AG10803 (cell line): ENCODE data around the gene SPRTN.

Experiments
- DNase-seq: peaks from one replicate; pipeline ENCODE4 v3.0.0; 2010; ENCODE audit warnings: low read depth
- H3K4me3 ChIP-seq: 2 replicates; pipeline ENCODE4 v1.5.1; 2011; ENCODE audit warnings: mild to moderate bottlenecking, low read length, control low read depth
- CTCF ChIP-seq: conservative IDR thresholded peaks from 2 replicates; pipeline ENCODE4 v1.5.1; 2011; ENCODE audit warnings: mild to moderate bottlenecking, low read length, control low read depth, inconsistent platforms

Gene SPRTN

GRCh38 chr1:231324660-231325059 lies 13.4 kb upstream of the SPRTN start:
- no peak for DNase-seq
- TF ChIP-seq CTCF = no peak

GRCh38 chr1:231326248-231326647 lies 11.8 kb upstream of the SPRTN start:
- no peak overlapping the region for H3K4me3 ChIP-seq
- no peak for TF ChIP-seq CTCF
- no peak for DNase-seq

More at GRCh38 chr1:231324660-231325059, 13.4 kb upstream of the SPRTN start:
- no peak overlapping the region for H3K4me3 ChIP-seq

- no peak for DNase-seq
- no peak overlapping the region for H3K4me3 ChIP-seq
- TF ChIP-seq CTCF = no peak
Observed at GRCh38 chr1:231327617-231328016, 10.5 kb upstream of the SPRTN start.

- H3K4me3 ChIP-seq = no peak overlapping the region
- DNase-seq = no peak
- no peak for TF ChIP-seq CTCF
Observed at GRCh38 chr1:231329483-231329882, 8.6 kb upstream of the SPRTN start.

GRCh38 chr1:231332761-231333160 lies 5.3 kb upstream of the SPRTN start:
- TF ChIP-seq CTCF = no peak
- H3K4me3 ChIP-seq = no peak overlapping the region
- DNase-seq = no peak

GRCh38 chr1:231334079-231334666 lies 3.9 kb upstream of the SPRTN start:
- peak overlapping the region; percentile 100 for H3K4me3 ChIP-seq

More at GRCh38 chr1:231334079-231334666, 3.9 kb upstream of the SPRTN start:
- DNase-seq = no peak
- no peak for TF ChIP-seq CTCF
